H1 (cell line): ENCODE measurements around the gene ENPP4. TPM values are rescaled to one million over a fixed set of nuclear protein-coding genes. Genes with fewer than 3 reads are reported as not detected.

Experiments
- CTCF ChIA-PET: fragments of 300-600 bp; sonication (Branson Sonifier 250); formaldehyde crosslinking; loops from one replicate; lab custom pipeline; 2021; ENCODE audit not compliant: partially characterized antibody; lab: Charles Lee
- POLR2A ChIA-PET: fragments of 300-600 bp; sonication (Branson Sonifier 250); formaldehyde crosslinking; loops from one replicate; lab custom pipeline; 2021; ENCODE audit warnings: inconsistent platforms; ENCODE audit not compliant: partially characterized antibody; lab: Charles Lee
- DNase-seq, 2 experiments: peaks; one replicate each; pipeline versions ENCODE4 v3.0.0 to v3.0.0-alpha.2; 2010 to 2022; ENCODE audit warnings: low spot score in 2 of 2, low read depth in 1 of 2, mixed read lengths in 1 of 2
- FAIRE-seq: peaks from 2 replicates; lab custom pipeline; 2011; peaks lifted over from hg19 to GRCh38; lab: Jason Lieb, UNC
- H2AFZ ChIP-seq: 2 replicates; pipeline ENCODE4 v1.8.1; 2012; ENCODE audit warnings: low read length, inconsistent platforms
- H2AK5ac ChIP-seq: 2 replicates; pipeline ENCODE4 v1.6.1; 2013; ENCODE audit warnings: low read depth, low read length
- H2BK120ac ChIP-seq: replicated peaks from 2 replicates; pipeline ENCODE3; 2013; ENCODE audit warnings: low read depth, low read length, inconsistent platforms
- H2BK12ac ChIP-seq: 2 replicates; pipeline ENCODE4 v1.6.1; 2013; ENCODE audit warnings: low read depth, low read length
- H2BK15ac ChIP-seq: 2 replicates; pipeline ENCODE4 v1.6.1; 2013; ENCODE audit warnings: low read length
- H2BK20ac ChIP-seq: 2 replicates; pipeline ENCODE4 v1.6.1; 2013; ENCODE audit warnings: low read length
- H2BK5ac ChIP-seq: 2 replicates; pipeline ENCODE4 v1.6.1; 2013; ENCODE audit warnings: low read depth, low read length
- H3K14ac ChIP-seq: 2 replicates; pipeline ENCODE4 v1.6.1; 2013; ENCODE audit warnings: inconsistent platforms; ENCODE audit not compliant: insufficient read length
- H3K18ac ChIP-seq: 2 replicates; pipeline ENCODE4 v1.6.1; 2013; ENCODE audit warnings: low read length; ENCODE audit errors: extremely low read depth
- H3K23ac ChIP-seq: 2 replicates; pipeline ENCODE4 v1.6.1; 2013; ENCODE audit warnings: inconsistent platforms; ENCODE audit not compliant: insufficient read length
- H3K23me2 ChIP-seq: 2 replicates; pipeline ENCODE4 v1.6.1; 2013; ENCODE audit warnings: low read depth, low read length
- H3K27ac ChIP-seq: 2 replicates; pipeline ENCODE4 v1.6.1; 2011; ENCODE audit warnings: low read depth, low read length, inconsistent platforms
- H3K27me3 ChIP-seq, 4 experiments: replicated peaks in 1 of 4; 1 replicate in 1 of 4; 2 replicates in 3 of 4; pipeline versions ENCODE4 v1.6.1 to v1.8.1; 2011 to 2013; ENCODE audit warnings: low read length in 3 of 4, mild to moderate bottlenecking in 3 of 4, inconsistent platforms in 2 of 4, mixed read lengths in 2 of 4, moderate library complexity in 1 of 4; ENCODE audit not compliant: control insufficient read depth in 3 of 4, insufficient read depth in 3 of 4; ENCODE audit errors: extremely low read depth in 1 of 4
- H3K36me3 ChIP-seq, 4 experiments: 2 replicates each; pipeline versions ENCODE4 v1.6.1 to v1.8.1; 2011 to 2013; ENCODE audit warnings: mild to moderate bottlenecking in 4 of 4, low read length in 3 of 4, moderate library complexity in 2 of 4, control low read depth in 1 of 4, inconsistent platforms in 1 of 4; ENCODE audit not compliant: insufficient read depth in 4 of 4, control insufficient read depth in 2 of 4
- H3K4ac ChIP-seq: replicated peaks from 2 replicates; pipeline ENCODE3; 2013; ENCODE audit warnings: low read length, low read depth, mixed read lengths, inconsistent platforms; ENCODE audit not compliant: insufficient read length
- H3K4me1 ChIP-seq, 4 experiments: replicated peaks in 1 of 4; 1 replicate in 1 of 4; 2 replicates in 3 of 4; pipeline versions ENCODE4 v1.6.1 to v1.8.1; 2011 to 2013; ENCODE audit warnings: low read length in 3 of 4, inconsistent platforms in 2 of 4, mixed read lengths in 1 of 4; ENCODE audit not compliant: insufficient read depth in 4 of 4, control insufficient read depth in 3 of 4
- H3K4me2 ChIP-seq, 2 experiments: 2 replicates each; pipeline versions ENCODE4 v1.6.1 to v1.8.1; 2011 to 2013; ENCODE audit warnings: low read depth in 2 of 2, low read length in 2 of 2, control low read depth in 1 of 2, inconsistent platforms in 1 of 2, mild to moderate bottlenecking in 1 of 2; ENCODE audit not compliant: insufficient read depth in 1 of 2
- H3K4me3 ChIP-seq, 4 experiments: fragments of 200-600, 300-600 bp in 1 of 4; sonication (generic), shearing (Covaris generic), sonication (Bioruptor Twin) in 1 of 4; 2 replicates each; pipeline versions ENCODE4 v1.5.1 to v1.8.1; 2011 to 2016; ENCODE audit warnings: low read length in 4 of 4, low read depth in 3 of 4, control low read depth in 2 of 4, inconsistent platforms in 2 of 4, mild to moderate bottlenecking in 2 of 4, mixed read lengths in 1 of 4, moderate library complexity in 1 of 4; ENCODE audit not compliant: insufficient read depth in 2 of 4; ENCODE audit errors: extremely low read depth in 1 of 4
- H3K56ac ChIP-seq: replicated peaks from 2 replicates; pipeline ENCODE3; 2013; ENCODE audit warnings: low read depth, mild to moderate bottlenecking, mixed read lengths, low read length, inconsistent platforms; ENCODE audit not compliant: insufficient read length
- H3K79me1 ChIP-seq: 2 replicates; pipeline ENCODE4 v1.6.1; 2013; ENCODE audit warnings: low read depth, low read length, control low read depth
- H3K79me2 ChIP-seq, 2 experiments: 2 replicates each; pipeline versions ENCODE4 v1.6.1 to v1.8.1; 2012 to 2013; ENCODE audit warnings: low read length in 2 of 2, mild to moderate bottlenecking in 2 of 2, inconsistent platforms in 1 of 2; ENCODE audit not compliant: insufficient read depth in 2 of 2, control insufficient read depth in 1 of 2
- H3K9ac ChIP-seq, 4 experiments: replicated peaks in 1 of 4; 1 replicate in 1 of 4; 2 replicates in 3 of 4; pipeline versions ENCODE4 v1.6.1 to v1.8.1; 2011 to 2013; ENCODE audit warnings: low read depth in 3 of 4, low read length in 3 of 4, control low read depth in 2 of 4, mild to moderate bottlenecking in 2 of 4, moderate library complexity in 2 of 4, inconsistent platforms in 1 of 4; ENCODE audit errors: extremely low read depth in 1 of 4
- H3K9me3 ChIP-seq, 2 experiments: 2 replicates each; pipeline versions ENCODE4 v1.6.1 to v1.8.1; 2012 to 2013; ENCODE audit warnings: mild to moderate bottlenecking in 2 of 2, moderate library complexity in 2 of 2, control low read depth in 1 of 2, inconsistent platforms in 1 of 2, low read depth in 1 of 2, low read length in 1 of 2, mixed read lengths in 1 of 2; ENCODE audit not compliant: insufficient read depth in 2 of 2
- H4K20me1 ChIP-seq, 2 experiments: replicated peaks in 1 of 2; 2 replicates each; pipeline versions ENCODE3 to v1.8.1; 2011 to 2013; ENCODE audit warnings: inconsistent platforms in 2 of 2, low read length in 2 of 2, mild to moderate bottlenecking in 1 of 2; ENCODE audit not compliant: insufficient read depth in 2 of 2, control insufficient read depth in 1 of 2
- H4K5ac ChIP-seq: 2 replicates; pipeline ENCODE4 v1.6.1; 2013; ENCODE audit warnings: low read length, low read depth, mixed read lengths, inconsistent platforms; ENCODE audit not compliant: insufficient read length
- H4K8ac ChIP-seq: 2 replicates; pipeline ENCODE4 v1.8.0; 2013; ENCODE audit warnings: mild to moderate bottlenecking, moderate library complexity, low read length, inconsistent platforms; ENCODE audit not compliant: insufficient read depth; ENCODE audit errors: extremely low read depth
- H4K91ac ChIP-seq: replicated peaks from 2 replicates; pipeline ENCODE3; 2013; ENCODE audit warnings: low read length, mixed read lengths, inconsistent platforms; ENCODE audit not compliant: insufficient read length
- ASH2L ChIP-seq: fragments of 200-600, 300-600 bp; sonication (generic); IDR thresholded peaks from one replicate; pipeline ENCODE4 v1.7.1; 2017; ENCODE audit warnings: low read length
- BACH1 ChIP-seq: IDR thresholded peaks from 2 replicates; pipeline ENCODE4 v1.6.1; 2012; ENCODE audit warnings: low read length, improper control_type of control experiment
- BCL11A ChIP-seq, 2 experiments: IDR thresholded peaks; one replicate each; pipeline ENCODE4 v1.6.1; 2011; ENCODE audit warnings: low read depth in 2 of 2, low read length in 2 of 2, mild to moderate bottlenecking in 2 of 2
- BRCA1 ChIP-seq: IDR thresholded peaks from 2 replicates; pipeline ENCODE4 v1.6.1; 2012; ENCODE audit warnings: low read depth, low read length, improper control_type of control experiment
- CHD2 ChIP-seq: IDR thresholded peaks from 2 replicates; pipeline ENCODE4 v1.6.1; 2012; ENCODE audit warnings: low read length, improper control_type of control experiment
- CREB1 ChIP-seq: IDR thresholded peaks from 2 replicates; pipeline ENCODE4 v1.6.1; 2012; ENCODE audit warnings: inconsistent platforms
- CTCF ChIP-seq, 3 experiments: IDR thresholded peaks; 1 replicate in 2 of 3; 2 replicates in 1 of 3; pipeline versions ENCODE4 v1.5.1 to v1.6.1; 2011; ENCODE audit warnings: low read length in 3 of 3, mild to moderate bottlenecking in 3 of 3, inconsistent platforms in 2 of 3, low read depth in 1 of 3, moderate library complexity in 1 of 3; ENCODE audit not compliant: insufficient read depth in 1 of 3; ENCODE audit errors: control extremely low read depth in 1 of 3
- MAX ChIP-seq: IDR thresholded peaks from 2 replicates; pipeline ENCODE4 v1.6.1; 2012; ENCODE audit warnings: inconsistent platforms
- RFX5 ChIP-seq: IDR thresholded peaks from 2 replicates; pipeline ENCODE4 v1.6.1; 2011; ENCODE audit warnings: low read depth, low read length, improper control_type of control experiment, borderline replicate concordance
- SAP30 ChIP-seq: fragments of 300-600 bp; sonication (generic); IDR thresholded peaks from 2 replicates; pipeline ENCODE4 v1.7.1; 2012; ENCODE audit warnings: low read length, moderate library complexity, mild to moderate bottlenecking, inconsistent platforms; ENCODE audit not compliant: insufficient read depth, insufficient replicate concordance
- SP2 ChIP-seq: IDR thresholded peaks from 2 replicates; pipeline ENCODE4 v1.6.1; 2012; ENCODE audit warnings: mild to moderate bottlenecking, low read length, inconsistent platforms
- SUZ12 ChIP-seq: fragments of 200-600 bp; sonication (generic); IDR thresholded peaks from 2 replicates; pipeline ENCODE4 v1.6.1; 2012; ENCODE audit warnings: mild to moderate bottlenecking, inconsistent platforms, low read length, moderate library complexity, mixed read lengths
- TAF1 ChIP-seq: IDR thresholded peaks from 2 replicates; pipeline ENCODE4 v1.6.1; 2011; ENCODE audit warnings: mild to moderate bottlenecking, low read depth, low read length
- WGBS, 2 experiments: shearing (Covaris generic) in 1 of 2; methylation state at CpG; one replicate each; pipeline versions ENCODE4 v1.1.6 to v1.1.7; 2013 to 2015; ENCODE audit warnings: low lambda C conversion rate in 2 of 2, mixed read lengths in 2 of 2, inconsistent platforms in 1 of 2, low coverage in 1 of 2, missing lambda C conversion rate in 1 of 2; ENCODE audit not compliant: insufficient replicate concordance in 2 of 2, insufficient coverage in 1 of 2, insufficient read length in 1 of 2; ENCODE audit errors: extremely low coverage in 1 of 2, missing lambda C conversion rate in 1 of 2; 5-methylcytosine and 5-hydroxymethylcytosine counted together
- polyA plus RNA-seq, 7 experiments: library from polyadenylated mRNA; depleted of rRNA in 3 of 7; stranded (reverse) in 5 of 7; unstranded in 2 of 7; fragments of >200 nt in 5 of 7; fragments of 200-250 nt in 2 of 7; gene quantifications; 1 replicate in 5 of 7; 2 replicates in 1 of 7; 4 replicates in 1 of 7; pipeline versions ENCODE4 v1.2.1 to v1.2.3, GENCODE V29; 2011 to 2013; ENCODE audit warnings: missing spikeins in 2 of 7, mixed read lengths in 2 of 7
- total RNA-seq: library from RNA; stranded (reverse); fragmentation: NEBNext Ultra II Directional; extraction: Animal tissue kit (Norgen Biotek cat#: 25700); gene quantifications from 2 replicates; pipeline ENCODE4 v1.2.1, GENCODE V29; 2021

ENPP4 gene
- total and polyA plus RNA-seq, 2 of the 8 experiments (the other 6 are each of a cell fraction or from before 2014, with no cell fraction given): 2.0 to 4.4 TPM

- Histone ChIP-seq H2BK120ac (no peak overlapping the region), H3K14ac (no peak overlapping the region), H3K4me1 (no peaks in the 10 kb centered on the region; a peak in 1 of 7 replicates), H2BK5ac (no peak overlapping the region), H3K79me1 (no peaks in the 10 kb centered on the region), H3K79me2 (no peaks in the 10 kb centered on the region), H3K18ac (no peak overlapping the region), H3K4ac (no peak overlapping the region), H3K9ac (no peak overlapping the region), H2AK5ac (no peak overlapping the region), H4K91ac (no peak overlapping the region), H3K36me3 (peaks cover 0 to 3% (median 0%) of the 10 kb centered on the region in 4 experiments; a peak in 1 of 8 replicates), H3K56ac (no peak overlapping the region), H2AFZ (no peak overlapping the region), H2BK12ac (no peak overlapping the region), H4K20me1 (no peaks in the 10 kb centered on the region), H3K23ac (no peak overlapping the region), H2BK20ac (no peak overlapping the region), H2BK15ac (no peak overlapping the region), H3K4me3 (no peak overlapping the region), H4K5ac (no peak overlapping the region), H3K23me2 (no peaks in the 10 kb centered on the region), H4K8ac (no peak overlapping the region), H3K27ac (no peak overlapping the region), H3K27me3 (no peaks in the 10 kb centered on the region), H3K4me2 (no peak overlapping the region), H3K9me3 (peaks cover 5 to 16% of the 10 kb centered on the region in 2 experiments; a peak in 3 of 4 replicates)
- WGBS, 2 experiments: 75% methylated on average over 3 of the region's 3 CpGs; no CpG with 5 or more reads in 1 of the 2 experiments
- no peak for DNase-seq
- POLR2A ChIA-PET: no interaction called here
- CTCF ChIA-PET: no interaction called here
- FAIRE-seq: no peak
- no peak for TF ChIP-seq BACH1
- no peak for TF ChIP-seq RFX5
- no peak for TF ChIP-seq SP2
- TF ChIP-seq SAP30: no peak
- no peak for TF ChIP-seq CTCF (IDR thresholded peaks at IDR 0.05; ENCODE audit: control extremely low read depth in 1 of 3, insufficient read depth in 1 of 3, low read depth in 1 of 3, low read length in 3 of 3)
- TF ChIP-seq ASH2L: no peak
- TF ChIP-seq BRCA1: no peak
- TF ChIP-seq BCL11A (IDR thresholded peaks at IDR 0.05; ENCODE audit: low read depth in 2 of 2, low read length in 2 of 2): no peak
- no peak for TF ChIP-seq MAX
- TF ChIP-seq CHD2: no peak
- no peak for TF ChIP-seq SUZ12
- no peak for TF ChIP-seq CREB1
- no peak for TF ChIP-seq TAF1
These were observed 11.0 kb upstream of the ENPP4 start for GRCh38 chr6:46118836-46119235.
